ENCODE results near the gene CYP4F8. TPM values are rescaled to one million over a fixed set of nuclear protein-coding genes. Genes with fewer than 3 reads are reported as not detected.
A peak's percentile ranks its signal among the peaks of the same experiment; 100 is the strongest.

Gene CYP4F8
- total RNA-seq, 3 donors from 2014 or later: 2.6 to 5.0 TPM; not detected in 1

DNA sequence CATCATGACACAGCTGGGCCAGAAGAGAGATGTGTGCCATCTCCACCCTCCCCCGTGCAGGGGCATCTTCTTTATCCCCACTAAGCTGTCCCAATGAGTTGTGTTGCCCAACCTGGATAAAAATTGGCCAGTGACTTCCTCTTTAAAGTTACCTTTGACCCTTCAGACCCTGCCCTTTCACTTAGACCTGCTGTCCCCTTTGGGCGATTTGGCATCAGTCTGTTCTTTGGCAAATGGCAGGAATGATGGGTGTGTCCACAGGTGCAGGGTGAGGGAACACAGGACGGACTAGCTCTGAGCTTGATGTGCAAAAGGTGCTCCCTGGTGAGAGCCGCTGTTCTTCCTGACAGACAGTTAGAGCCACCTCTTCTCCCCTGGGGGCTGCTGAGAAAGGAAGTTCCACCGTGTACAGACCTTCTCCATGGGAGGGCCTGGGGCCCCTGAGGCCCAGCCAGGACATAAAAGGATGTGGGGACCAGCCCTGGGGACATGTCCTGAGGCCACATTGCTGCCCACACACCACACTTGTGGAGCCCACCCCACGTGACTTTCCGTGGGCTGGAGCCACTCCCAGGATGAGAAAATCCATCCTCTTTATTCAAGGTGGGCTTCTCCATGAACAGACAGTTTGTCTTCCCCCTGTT, 1.7 kb downstream of the CYP4F8 start:
- H3K27ac ChIP-seq: no peak overlapping the region
- no peak for DNase-seq (ENCODE audit: low spot score in 2 of 2)
- H3K4me3 ChIP-seq: no peak overlapping the region
- H3K36me3 ChIP-seq: no peaks in the 10 kb centered on the region
- H3K9me3 ChIP-seq: no peaks in the 10 kb centered on the region
- intact Hi-C loops (cut with DNase I; ENCODE audit: low total_unique reads): no loop called here
- no peak for TF ChIP-seq POLR2A (IDR thresholded peaks at IDR 0.05)
- no peaks in the 10 kb centered on the region for H3K4me1 ChIP-seq
- H3K27me3 ChIP-seq: peaks cover 0 to 16% of the 10 kb centered on the region in 2 donors

DNA sequence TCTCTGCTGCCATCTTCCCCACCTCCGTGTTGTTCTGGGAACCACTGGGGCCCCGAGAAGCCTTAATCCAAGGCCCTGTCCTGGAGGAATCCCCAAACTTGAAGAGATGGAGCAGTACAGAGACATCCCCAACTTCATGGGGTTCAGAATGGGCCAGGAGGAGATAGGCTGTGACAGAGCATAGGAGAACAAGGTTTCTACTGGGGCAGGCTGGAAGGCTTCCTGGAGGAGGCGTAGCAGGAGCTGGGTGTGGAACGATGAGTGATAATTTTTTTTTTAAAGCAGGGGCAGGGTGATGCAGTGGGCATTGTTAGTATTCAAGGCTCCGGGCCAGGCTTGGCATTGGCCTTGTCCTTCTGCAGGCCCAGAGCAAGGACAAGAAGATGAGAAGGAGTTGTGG, 3.3 kb downstream of the CYP4F8 start:
- H3K36me3 ChIP-seq: no peaks in the 10 kb centered on the region
- H3K4me3 ChIP-seq: no peak overlapping the region
- H3K9me3 ChIP-seq: no peaks in the 10 kb centered on the region
- intact Hi-C loops (cut with DNase I; ENCODE audit: low total_unique reads): no loop called here
- no peaks in the 10 kb centered on the region for H3K4me1 ChIP-seq
- no peak for TF ChIP-seq POLR2AphosphoS5 (IDR thresholded peaks at IDR 0.05)
- no peak for TF ChIP-seq POLR2A (IDR thresholded peaks at IDR 0.05)
- TF ChIP-seq, protein P1, sequence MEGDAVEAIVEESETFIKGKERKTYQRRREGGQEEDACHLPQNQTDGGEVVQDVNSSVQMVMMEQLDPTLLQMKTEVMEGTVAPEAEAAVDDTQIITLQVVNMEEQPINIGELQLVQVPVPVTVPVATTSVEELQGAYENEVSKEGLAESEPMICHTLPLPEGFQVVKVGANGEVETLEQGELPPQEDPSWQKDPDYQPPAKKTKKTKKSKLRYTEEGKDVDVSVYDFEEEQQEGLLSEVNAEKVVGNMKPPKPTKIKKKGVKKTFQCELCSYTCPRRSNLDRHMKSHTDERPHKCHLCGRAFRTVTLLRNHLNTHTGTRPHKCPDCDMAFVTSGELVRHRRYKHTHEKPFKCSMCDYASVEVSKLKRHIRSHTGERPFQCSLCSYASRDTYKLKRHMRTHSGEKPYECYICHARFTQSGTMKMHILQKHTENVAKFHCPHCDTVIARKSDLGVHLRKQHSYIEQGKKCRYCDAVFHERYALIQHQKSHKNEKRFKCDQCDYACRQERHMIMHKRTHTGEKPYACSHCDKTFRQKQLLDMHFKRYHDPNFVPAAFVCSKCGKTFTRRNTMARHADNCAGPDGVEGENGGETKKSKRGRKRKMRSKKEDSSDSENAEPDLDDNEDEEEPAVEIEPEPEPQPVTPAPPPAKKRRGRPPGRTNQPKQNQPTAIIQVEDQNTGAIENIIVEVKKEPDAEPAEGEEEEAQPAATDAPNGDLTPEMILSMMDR (IDR thresholded peaks at IDR 0.05): no peak
- peaks cover 0 to 20% of the 10 kb centered on the region in 2 donors for H3K27me3 ChIP-seq
- peak in 1 of 2 donors; percentile 1 for DNase-seq (ENCODE audit: low spot score in 2 of 2)
- no peak overlapping the region for H3K27ac ChIP-seq

DNA sequence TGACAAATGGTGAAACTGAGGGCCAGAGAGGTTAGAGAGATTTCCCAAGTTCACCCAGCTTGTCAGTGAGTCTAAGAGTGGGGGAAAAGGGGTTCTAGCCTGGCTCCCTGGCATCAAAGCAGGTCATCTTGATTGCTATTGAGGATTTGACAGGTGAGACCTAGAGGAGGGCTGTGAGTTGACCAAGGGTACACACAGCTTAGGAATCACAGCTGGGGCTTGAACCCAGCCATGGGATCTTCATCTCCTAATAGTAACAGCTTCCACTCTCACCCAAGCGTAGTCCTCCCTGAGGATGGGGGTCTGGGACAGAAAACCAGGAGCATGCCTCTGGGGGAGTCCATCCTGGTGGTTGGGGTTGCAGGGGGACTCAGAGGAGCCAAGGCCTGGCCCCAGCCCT, 6.8 kb downstream of the CYP4F8 start:
- Histone ChIP-seq H3K36me3 (no peaks in the 10 kb centered on the region), H3K27me3 (peaks cover 0 to 28% of the 10 kb centered on the region in 2 donors), H3K4me1 (no peaks in the 10 kb centered on the region), H3K4me3 (no peak overlapping the region), H3K9me3 (no peaks in the 10 kb centered on the region), H3K27ac (no peak overlapping the region)
- no peak for DNase-seq (ENCODE audit: low spot score in 2 of 2)
- intact Hi-C loops (cut with DNase I; ENCODE audit: low total_unique reads): no loop called here
- TF ChIP-seq, protein P1 (IDR thresholded peaks at IDR 0.05): no peak
- TF ChIP-seq POLR2AphosphoS5 (IDR thresholded peaks at IDR 0.05) (no peak), POLR2A (IDR thresholded peaks at IDR 0.05) (no peak)

DNA sequence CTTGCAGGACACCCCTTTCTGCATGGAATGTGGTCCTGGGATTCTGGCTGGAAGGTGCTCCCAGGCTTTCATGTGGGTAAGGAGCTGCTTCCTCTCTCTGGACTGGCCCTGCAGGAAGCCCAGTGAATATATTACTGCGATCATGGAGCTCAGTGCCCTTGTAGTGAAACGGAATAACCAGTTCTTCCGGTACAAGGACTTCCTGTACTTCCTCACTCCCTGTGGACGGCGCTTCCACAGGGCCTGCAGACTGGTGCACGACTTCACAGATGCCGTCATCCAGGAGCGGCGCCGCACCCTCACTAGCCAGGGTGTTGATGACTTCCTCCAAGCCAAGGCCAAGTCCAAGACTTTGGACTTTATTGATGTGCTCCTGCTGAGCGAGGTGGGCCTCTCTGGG, 8.0 kb downstream of the CYP4F8 start:
- Histone ChIP-seq H3K27ac (no peak overlapping the region), H3K9me3 (no peaks in the 10 kb centered on the region), H3K4me3 (no peak overlapping the region), H3K36me3 (no peaks in the 10 kb centered on the region), H3K27me3 (peaks cover 0 to 28% of the 10 kb centered on the region in 2 donors), H3K4me1 (no peaks in the 10 kb centered on the region)
- intact Hi-C loops (cut with DNase I; ENCODE audit: low total_unique reads): no loop called here
- TF ChIP-seq, protein P1 (IDR thresholded peaks at IDR 0.05): no peak
- TF ChIP-seq POLR2A (IDR thresholded peaks at IDR 0.05) (no peak), POLR2AphosphoS5 (IDR thresholded peaks at IDR 0.05) (no peak)
- DNase-seq (ENCODE audit: low spot score in 2 of 2): no peak

DNA sequence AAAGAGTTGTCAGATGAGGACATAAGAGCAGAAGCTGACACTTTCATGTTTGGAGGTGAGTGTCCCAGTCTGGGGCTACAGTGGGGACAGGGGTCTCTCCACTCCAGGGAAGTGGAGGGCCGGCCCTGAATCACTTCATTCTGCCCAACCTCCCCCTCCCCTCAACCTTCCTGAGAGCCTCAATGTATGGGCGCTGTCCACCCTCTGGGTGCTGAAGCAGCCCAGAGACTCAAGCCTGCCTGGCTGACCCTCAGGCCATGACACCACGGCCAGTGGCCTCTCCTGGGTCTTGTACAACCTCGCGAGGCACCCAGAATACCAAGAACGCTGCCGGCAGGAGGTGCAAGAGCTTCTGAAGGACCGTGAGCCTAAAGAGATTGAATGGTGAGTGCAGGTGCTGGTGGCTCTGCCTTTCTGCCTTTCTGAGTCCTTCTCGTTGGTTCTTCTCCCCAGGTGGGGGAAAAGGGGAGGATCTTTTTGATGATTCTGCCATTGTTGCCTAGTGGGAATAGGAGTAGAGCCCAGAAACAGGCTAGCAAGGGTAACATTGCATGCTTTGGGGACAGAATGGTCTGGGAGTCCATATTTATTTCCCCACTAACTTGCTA, 8.8 kb downstream of the CYP4F8 start:
- Histone ChIP-seq H3K27ac (no peak overlapping the region), H3K9me3 (no peaks in the 10 kb centered on the region), H3K27me3 (peaks cover 4 to 29% of the 10 kb centered on the region in 2 donors), H3K4me3 (no peak overlapping the region), H3K36me3 (no peaks in the 10 kb centered on the region), H3K4me1 (no peaks in the 10 kb centered on the region)
- no peak for DNase-seq (ENCODE audit: low spot score in 2 of 2)
- no peak for TF ChIP-seq POLR2AphosphoS5 (IDR thresholded peaks at IDR 0.05)
- TF ChIP-seq POLR2A (IDR thresholded peaks at IDR 0.05): no peak
- TF ChIP-seq, protein P1 (IDR thresholded peaks at IDR 0.05): no peak
- intact Hi-C loops (cut with DNase I; ENCODE audit: low total_unique reads): no loop called here

All from breast epithelium (tissue), 4 donors.